OCI-LY7 (cell line): ENCODE measurements around the gene SNX19.

Experiments
- CTCF ChIP-seq: fragments of 200-600 bp; sonication (generic); conservative IDR thresholded peaks from 2 replicates; pipeline ENCODE4 v1.5.1; 2014; ENCODE audit warnings: mild to moderate bottlenecking, antibody characterized with exemption, low read length, moderate library complexity, mixed read lengths
- EZH2phosphoT487 ChIP-seq: fragments of 200-600 bp; sonication (generic); IDR thresholded peaks from 2 replicates; pipeline ENCODE4 v1.6.1; 2018; ENCODE audit warnings: low read depth, borderline replicate concordance, mild to moderate bottlenecking, mixed run types, antibody characterized with exemption, low read length, moderate library complexity, mixed read lengths

GRCh38 chr11:130825983-130826382 lies 90.3 kb downstream of the SNX19 start:
- TF ChIP-seq CTCF (no peak), EZH2phosphoT487 (no peak)
